GM12878 (cell line): Measurements from ENCODE around the gene PDS5A. TPM values are rescaled to one million over a fixed set of nuclear protein-coding genes. Genes with fewer than 3 reads are reported as not detected.

Experiments
- ATAC-seq: fragments of 200-7000 bp; cut with Tn5 transposase; 3 replicates; pipeline ENCODE4 v1.9.1; 2020; ENCODE audit warnings: mild to moderate bottlenecking, moderate library complexity
- BruUV-seq: library from RNA; stranded (reverse); fragments of 400-500 nt; replicated peaks from 2 replicates; lab custom pipeline; 2021; lab: Mats Ljungman, UMichigan
- CTCF ChIA-PET: fragments of 300-600 bp; sonication (Branson Sonifier 250); formaldehyde crosslinking; extraction: SDS; loops from one replicate; lab custom pipeline; 2021; ENCODE audit warnings: inconsistent platforms; lab: Yijun Ruan, JAX
- POLR2A ChIA-PET: fragments of 350-600 bp; formaldehyde crosslinking; extraction: SDS; loops from one replicate; lab custom pipeline; 2021; ENCODE audit warnings: inconsistent platforms; lab: Charles Lee
- RAD21 ChIA-PET: fragments of 300-600 bp; sonication (Branson Sonifier 250); formaldehyde crosslinking; loops from one replicate; lab custom pipeline; 2023; ENCODE audit warnings: antibody characterized with exemption; ENCODE audit not compliant: unreplicated experiment; lab: Charles Lee
- SMC1A ChIA-PET: fragments of 300-600 bp; sonication (Branson Sonifier 250); formaldehyde crosslinking; loops from one replicate; lab custom pipeline; 2023; ENCODE audit not compliant: unreplicated experiment, uncharacterized antibody; lab: Charles Lee
- DNase-seq: peaks from one replicate; pipeline ENCODE4 v3.0.0-alpha.2; 2011; ENCODE audit warnings: low read depth, low spot score
- FAIRE-seq: peaks from 3 replicates; lab custom pipeline; 2011; peaks lifted over from hg19 to GRCh38; lab: Jason Lieb, UNC
- H2AFZ ChIP-seq: 2 replicates; pipeline ENCODE4 v1.6.0; 2011; ENCODE audit warnings: low read depth, low read length, control low read depth; ENCODE audit not compliant: control insufficient read depth
- H3K27ac ChIP-seq: 2 replicates; pipeline ENCODE4 v1.5.1; 2011; ENCODE audit warnings: control low read depth; ENCODE audit not compliant: control insufficient read depth, insufficient read depth
- H3K27me3 ChIP-seq, 2 experiments: replicated peaks in 1 of 2; 2 replicates each; pipeline versions ENCODE4 v1.6.0 to v1.6.1; 2011; ENCODE audit warnings: low read length in 1 of 2; ENCODE audit not compliant: control insufficient read depth in 2 of 2, insufficient read depth in 2 of 2
- H3K36me3 ChIP-seq, 2 experiments: 2 replicates each; pipeline ENCODE4 v1.5.1; 2011; ENCODE audit warnings: low read length in 1 of 2; ENCODE audit not compliant: control insufficient read depth in 2 of 2, insufficient read depth in 2 of 2
- H3K4me1 ChIP-seq: 2 replicates; pipeline ENCODE4 v1.6.1; 2011; ENCODE audit warnings: mild to moderate bottlenecking, low read length, moderate library complexity, mixed read lengths; ENCODE audit not compliant: control insufficient read depth, insufficient read depth
- H3K4me2 ChIP-seq: 2 replicates; pipeline ENCODE4 v1.6.0; 2011; ENCODE audit warnings: control low read depth; ENCODE audit not compliant: control insufficient read depth, insufficient read depth
- H3K4me3 ChIP-seq: fragments of 200-600 bp; sonication (generic); 2 replicates; pipeline ENCODE4 v1.5.1; 2016
- H3K79me2 ChIP-seq: 2 replicates; pipeline ENCODE4 v1.6.0; 2011; ENCODE audit warnings: low read length; ENCODE audit not compliant: control insufficient read depth, insufficient read depth
- H3K9ac ChIP-seq: 2 replicates; pipeline ENCODE4 v1.8.0; 2011; ENCODE audit warnings: low read length, control low read depth, mixed read lengths; ENCODE audit not compliant: control insufficient read depth, insufficient read depth
- H3K9me3 ChIP-seq: replicated peaks from 3 replicates; pipeline ENCODE4 v1.5.1; 2011; ENCODE audit warnings: mild to moderate bottlenecking, low read length; ENCODE audit not compliant: control insufficient read depth, insufficient read depth
- H4K20me1 ChIP-seq: 2 replicates; pipeline ENCODE4 v1.6.0; 2011; ENCODE audit not compliant: control insufficient read depth, insufficient read depth
- BCLAF1 ChIP-seq: fragments of 450-650 bp; IDR thresholded peaks from 2 replicates; pipeline ENCODE4 v1.6.1; 2017; ENCODE audit warnings: antibody characterized with exemption, mild to moderate bottlenecking, moderate library complexity
- BRCA1 ChIP-seq: IDR thresholded peaks from 2 replicates; pipeline ENCODE4 v1.6.1; 2011; ENCODE audit warnings: low read depth, low read length, improper control_type of control experiment
- CHD4 ChIP-seq: fragments of 200-600 bp; sonication (generic); IDR thresholded peaks from 2 replicates; pipeline ENCODE4 v1.6.1; 2016; ENCODE audit warnings: mild to moderate bottlenecking
- EP300 ChIP-seq, 2 experiments: fragments of 150-350 bp in 1 of 2; IDR thresholded peaks; 2 replicates each; pipeline ENCODE4 v1.6.1; 2011 to 2012; ENCODE audit warnings: low read depth in 2 of 2, low read length in 2 of 2, borderline replicate concordance in 1 of 2, improper control_type of control experiment in 1 of 2, inconsistent platforms in 1 of 2; ENCODE audit not compliant: control insufficient read depth in 1 of 2
- HCFC1 ChIP-seq: fragments of 150-350 bp; IDR thresholded peaks from 2 replicates; pipeline ENCODE4 v1.6.1; 2014; ENCODE audit warnings: low read length
- KLF5 ChIP-seq: fragments of 450-650 bp; IDR thresholded peaks from 2 replicates; pipeline ENCODE4 v1.6.1; 2014; ENCODE audit warnings: mild to moderate bottlenecking; ENCODE audit not compliant: partially characterized antibody
- SIX5 ChIP-seq: IDR thresholded peaks from 2 replicates; pipeline ENCODE4 v1.6.1; 2011; ENCODE audit warnings: mild to moderate bottlenecking, low read depth, low read length, moderate library complexity; ENCODE audit not compliant: severe bottlenecking
- SMAD1 ChIP-seq: fragments of 450-650 bp; IDR thresholded peaks from 2 replicates; pipeline ENCODE4 v1.6.1; 2018; ENCODE audit warnings: mild to moderate bottlenecking, low read depth; ENCODE audit not compliant: partially characterized antibody
- STAT1 ChIP-seq: fragments of 450-650 bp; conservative IDR thresholded peaks from 2 replicates; pipeline ENCODE4 v1.6.1; 2014; ENCODE audit warnings: antibody characterized with exemption, mild to moderate bottlenecking
- TBL1XR1 ChIP-seq: IDR thresholded peaks from 2 replicates; pipeline ENCODE4 v1.6.1; 2012; ENCODE audit warnings: low read depth, low read length, improper control_type of control experiment
- ZNF217 ChIP-seq: fragments of 450-650 bp; IDR thresholded peaks from 2 replicates; pipeline ENCODE4 v1.6.1; 2017; ENCODE audit warnings: antibody characterized with exemption, mild to moderate bottlenecking
- ZNF274 ChIP-seq: IDR thresholded peaks from one replicate; pipeline ENCODE4 v1.8.0; 2011; ENCODE audit not compliant: insufficient read length, insufficient read depth
- ZNF592 ChIP-seq: fragments of 450-650 bp; IDR thresholded peaks from 2 replicates; pipeline ENCODE4 v1.6.1; 2017; ENCODE audit warnings: mild to moderate bottlenecking, moderate library complexity
- WGBS: methylation state at CpG from one replicate; pipeline ENCODE4 v1.1.6; 2016; ENCODE audit warnings: low lambda C conversion rate; ENCODE audit not compliant: insufficient replicate concordance, insufficient coverage; ENCODE audit errors: missing lambda C conversion rate; 5-methylcytosine and 5-hydroxymethylcytosine counted together
- in situ Hi-C: fragments of 300-500 bp; cut with MboI; formaldehyde crosslinking; loops from 9 replicates; pipeline ENCODE4 v1.14.3; 2018; ENCODE audit warnings: mixed read lengths
- intact Hi-C: fragments of 100-400 bp; cut with micrococcal nuclease; formaldehyde crosslinking; loops from one replicate; pipeline ENCODE4 v1.14.2; 2022; ENCODE audit not compliant: unreplicated experiment
- polyA plus RNA-seq, 11 experiments: library from polyadenylated mRNA; depleted of rRNA in 4 of 11; unstranded in 6 of 11; stranded (reverse) in 5 of 11; fragments of >200 nt; fragmentation: Nextera tagmentation in 4 of 11; fragmentation: Illumina TruSeq in 1 of 11; extraction: Ambion mirVana in 4 of 11; extraction: Trizol in 1 of 11; gene quantifications; 1 replicate in 1 of 11; 2 replicates in 10 of 11; pipeline versions ENCODE4 v1.2.1 to v1.2.3, GENCODE V29; 2011 to 2016; ENCODE audit warnings: inconsistent platforms in 2 of 11, missing spikeins in 2 of 11, low read depth in 1 of 11
- total RNA-seq, 4 experiments: library from RNA; depleted of rRNA in 3 of 4; stranded (reverse); fragments of >200 nt in 3 of 4; fragmentation: Illumina TruSeq in 1 of 4; extraction: Trizol in 1 of 4; gene quantifications; 2 replicates each; pipeline versions ENCODE4 v1.2.1 to v1.2.3, GENCODE V29; 2013 to 2021
- TF ChIP-seq, protein P1 (sequence below): fragments of 150-350 bp; IDR thresholded peaks from 2 replicates; pipeline ENCODE4 v1.6.1; 2016; ENCODE audit warnings: low read depth, low read length

Gene PDS5A
- total and polyA plus RNA-seq, 10 of the 15 experiments (the other 5 are each of a cell fraction or from before 2014, with no cell fraction given), result 13.7 to 69.7 (median 52.3) TPM

DNA sequence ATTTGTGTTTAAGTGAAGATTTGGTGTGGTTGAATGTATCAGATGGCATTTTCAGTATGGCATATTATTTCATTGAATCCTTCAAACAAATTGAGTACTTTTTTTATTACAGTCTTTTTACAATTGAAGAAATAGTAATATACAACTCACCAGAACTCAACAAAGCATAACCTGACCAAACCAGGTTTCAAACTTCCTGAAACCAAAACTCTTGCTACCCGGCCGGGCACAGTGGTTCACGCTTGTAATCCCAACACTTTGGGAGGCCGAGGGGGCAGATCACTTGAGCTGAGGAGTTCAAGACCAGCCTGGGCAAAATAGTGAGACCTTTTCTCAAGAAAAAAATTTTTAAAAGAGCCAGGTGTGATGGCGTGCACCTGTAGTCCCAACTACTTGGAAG, 185.6 kb downstream of the PDS5A start:
- H3K79me2 ChIP-seq, result no peaks in the 10 kb centered on the region
- no peaks in the 10 kb centered on the region for H4K20me1 ChIP-seq
- ChIA-PET CTCF (no interaction called here), POLR2A (interaction anchor here (0.6 kb wide), 2 partner anchors 14 to 19 kb away, joined by 3 to 4 read pairs; no protein-coding TSS in a partner anchor), RAD21 (no interaction called here), SMC1A (no interaction called here)
- no peak overlapping the region; the same call in 1 of the 2 replicates for H3K4me2 ChIP-seq
- FAIRE-seq, result peak; percentile 79
- H3K27me3 ChIP-seq, result no peaks in the 10 kb centered on the region
- peaks cover 7% of the 10 kb centered on the region for H3K4me1 ChIP-seq
- intact Hi-C loops, result no loop called here
- H3K9ac ChIP-seq, result no peak overlapping the region
- no TSS peak for BruUV-seq
- in situ Hi-C loops, result no loop called here
- WGBS, result 20% methylated on average over 5 of the region's 5 CpGs
- H3K4me3 ChIP-seq, result no peak overlapping the region
- H3K27ac ChIP-seq, result no peak overlapping the region
- no peaks in the 10 kb centered on the region for H3K9me3 ChIP-seq
- no peak for DNase-seq
- no peak overlapping the region for H2AFZ ChIP-seq
- H3K36me3 ChIP-seq, result no peaks in the 10 kb centered on the region
- ATAC-seq, result peak; percentile 73
- TF ChIP-seq ZNF217 (no peak), EP300 (IDR thresholded peaks at IDR 0.05; ENCODE audit: borderline replicate concordance in 1 of 2, control insufficient read depth in 1 of 2, low read depth in 2 of 2, low read length in 2 of 2) (no peak), TBL1XR1 (no peak), SMAD1 (no peak), ZNF592 (no peak), BRCA1 (no peak), CHD4 (no peak), HCFC1 (no peak), STAT1 (no peak), KLF5 (no peak), SIX5 (no peak), BCLAF1 (no peak), ZNF274 (no peak)
- TF ChIP-seq, protein P1, sequence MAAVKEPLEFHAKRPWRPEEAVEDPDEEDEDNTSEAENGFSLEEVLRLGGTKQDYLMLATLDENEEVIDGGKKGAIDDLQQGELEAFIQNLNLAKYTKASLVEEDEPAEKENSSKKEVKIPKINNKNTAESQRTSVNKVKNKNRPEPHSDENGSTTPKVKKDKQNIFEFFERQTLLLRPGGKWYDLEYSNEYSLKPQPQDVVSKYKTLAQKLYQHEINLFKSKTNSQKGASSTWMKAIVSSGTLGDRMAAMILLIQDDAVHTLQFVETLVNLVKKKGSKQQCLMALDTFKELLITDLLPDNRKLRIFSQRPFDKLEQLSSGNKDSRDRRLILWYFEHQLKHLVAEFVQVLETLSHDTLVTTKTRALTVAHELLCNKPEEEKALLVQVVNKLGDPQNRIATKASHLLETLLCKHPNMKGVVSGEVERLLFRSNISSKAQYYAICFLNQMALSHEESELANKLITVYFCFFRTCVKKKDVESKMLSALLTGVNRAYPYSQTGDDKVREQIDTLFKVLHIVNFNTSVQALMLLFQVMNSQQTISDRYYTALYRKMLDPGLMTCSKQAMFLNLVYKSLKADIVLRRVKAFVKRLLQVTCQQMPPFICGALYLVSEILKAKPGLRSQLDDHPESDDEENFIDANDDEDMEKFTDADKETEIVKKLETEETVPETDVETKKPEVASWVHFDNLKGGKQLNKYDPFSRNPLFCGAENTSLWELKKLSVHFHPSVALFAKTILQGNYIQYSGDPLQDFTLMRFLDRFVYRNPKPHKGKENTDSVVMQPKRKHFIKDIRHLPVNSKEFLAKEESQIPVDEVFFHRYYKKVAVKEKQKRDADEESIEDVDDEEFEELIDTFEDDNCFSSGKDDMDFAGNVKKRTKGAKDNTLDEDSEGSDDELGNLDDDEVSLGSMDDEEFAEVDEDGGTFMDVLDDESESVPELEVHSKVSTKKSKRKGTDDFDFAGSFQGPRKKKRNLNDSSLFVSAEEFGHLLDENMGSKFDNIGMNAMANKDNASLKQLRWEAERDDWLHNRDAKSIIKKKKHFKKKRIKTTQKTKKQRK, result no peak
